Kidney capillary endothelial cell (primary cell): ENCODE results near the gene SMKR1.
"Not testable (repeated sequence)": the region's sequence is repeated elsewhere in the genome, so short reads cannot be mapped to it uniquely, and the experiment has no call there.

Source experiments
- DNase-seq: peaks from one replicate; pipeline ENCODE4 v3.0.0-alpha.2; 2018; ENCODE audit warnings: low spot score

SMKR1 gene

DNA sequence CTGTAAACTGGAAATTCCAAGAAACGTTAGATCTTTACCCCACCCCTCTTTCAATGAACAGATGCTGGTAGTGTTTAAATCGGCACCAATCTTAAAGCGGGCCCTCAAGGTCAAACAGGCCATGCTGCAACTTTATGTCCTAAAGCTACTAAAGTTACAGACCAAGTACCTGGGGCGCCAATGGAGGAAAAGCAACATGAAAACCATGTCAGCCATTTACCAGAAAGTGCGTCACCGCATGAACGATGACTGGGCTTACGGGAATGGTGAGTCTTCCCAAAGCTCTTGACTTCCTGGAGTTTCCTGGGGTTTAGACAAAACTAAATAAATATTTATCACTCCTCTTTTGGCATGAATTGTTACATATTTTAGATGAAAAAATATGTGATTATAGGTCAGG is 19.6 kb upstream of the SMKR1 start:
- no peak for DNase-seq

DNA sequence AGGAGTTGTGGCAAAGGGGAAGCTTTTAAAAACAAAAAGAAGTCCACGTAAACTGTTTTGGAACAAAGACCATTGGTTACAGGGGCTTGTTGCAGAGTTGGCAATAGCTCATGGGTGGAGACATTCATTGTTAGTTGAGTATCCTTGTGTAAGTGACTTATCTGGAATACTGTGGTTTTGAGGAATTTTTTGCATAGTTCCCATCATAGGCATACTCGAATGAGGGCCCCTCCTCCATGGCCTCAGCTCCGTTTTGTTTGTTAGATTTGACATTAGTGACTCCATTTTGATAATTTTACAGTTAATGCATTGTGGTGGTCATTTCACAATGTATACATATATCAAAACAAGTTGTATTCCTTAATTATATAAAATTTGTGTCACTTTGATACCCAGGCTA is 12.8 kb upstream of the SMKR1 start:
- DNase-seq: no peak

DNA sequence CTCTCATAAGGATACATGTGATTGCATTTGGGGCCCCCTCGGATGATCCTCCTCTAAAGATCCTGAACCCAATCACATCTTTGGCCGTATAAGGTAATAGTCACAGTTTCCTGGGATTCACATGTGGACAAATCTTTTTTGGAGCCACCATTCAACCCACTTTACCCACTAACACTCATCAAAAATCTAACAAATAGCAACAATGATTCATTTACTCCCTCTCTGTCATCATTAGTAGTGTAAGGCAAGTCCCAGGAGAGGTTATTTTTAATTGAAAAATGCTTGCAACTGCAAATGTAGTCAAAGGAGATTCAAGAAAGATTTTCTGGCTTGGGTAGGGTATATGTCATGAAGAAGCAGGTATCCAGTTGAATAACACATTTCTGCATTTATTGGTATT is 9.9 kb upstream of the SMKR1 start:
- no peak for DNase-seq

DNA sequence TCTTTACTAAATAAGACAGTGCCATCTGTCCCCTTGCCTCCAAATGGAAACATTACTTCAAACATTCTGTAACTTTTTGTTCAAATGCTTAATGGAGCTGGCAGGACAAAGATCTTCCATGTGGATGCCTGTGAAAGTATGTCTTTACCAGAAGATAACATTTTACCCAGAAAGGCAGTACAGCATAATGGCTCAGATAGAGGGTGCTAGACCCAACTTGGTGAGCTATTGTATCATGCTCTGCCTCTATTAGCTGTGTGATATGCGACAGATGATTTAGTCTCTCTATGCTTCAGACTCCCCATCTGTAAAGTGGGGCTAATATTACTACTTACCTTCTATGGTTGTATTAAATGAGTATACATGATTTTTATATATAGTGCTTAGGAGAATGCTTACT is 8.8 kb upstream of the SMKR1 start:
- no peak for DNase-seq

DNA sequence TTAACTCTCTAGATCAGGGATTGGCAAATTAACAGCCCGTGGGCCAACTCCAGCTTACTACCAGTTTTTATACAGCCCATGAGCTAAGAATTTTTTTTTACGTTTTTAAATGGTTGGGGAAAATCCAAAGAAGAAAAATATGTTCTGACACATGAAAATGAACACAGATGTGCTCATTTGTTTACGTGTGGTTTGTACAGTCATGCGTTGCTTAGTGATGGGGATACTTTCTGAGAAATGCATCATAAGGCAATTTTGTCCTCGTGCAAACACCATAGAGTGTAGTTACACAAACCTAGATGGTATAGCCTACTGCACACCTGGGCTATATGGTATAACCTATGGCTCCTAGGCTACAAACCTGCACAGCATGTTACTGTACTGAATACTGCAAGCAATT is 8.3 kb upstream of the SMKR1 start:
- no peak for DNase-seq

DNA sequence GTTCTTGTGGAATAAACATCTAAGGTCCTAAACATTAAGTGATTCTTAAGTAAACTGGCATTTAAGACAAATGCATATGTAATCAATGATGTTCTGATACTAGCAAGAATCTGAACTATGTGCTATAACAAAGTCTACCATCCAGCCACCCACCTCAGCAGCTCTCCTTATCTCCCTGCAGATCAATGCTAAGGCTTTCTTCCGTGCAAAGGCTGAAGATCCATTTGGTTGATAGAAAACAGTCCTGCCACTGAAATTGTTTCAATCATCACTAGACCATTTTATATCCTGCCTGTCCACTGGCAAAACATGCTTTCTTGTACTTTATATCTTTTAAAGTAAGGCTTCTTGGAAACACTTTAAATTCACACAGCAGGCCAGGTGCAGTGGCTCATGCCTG is 6.3 kb upstream of the SMKR1 start:
- no peak for DNase-seq

DNA sequence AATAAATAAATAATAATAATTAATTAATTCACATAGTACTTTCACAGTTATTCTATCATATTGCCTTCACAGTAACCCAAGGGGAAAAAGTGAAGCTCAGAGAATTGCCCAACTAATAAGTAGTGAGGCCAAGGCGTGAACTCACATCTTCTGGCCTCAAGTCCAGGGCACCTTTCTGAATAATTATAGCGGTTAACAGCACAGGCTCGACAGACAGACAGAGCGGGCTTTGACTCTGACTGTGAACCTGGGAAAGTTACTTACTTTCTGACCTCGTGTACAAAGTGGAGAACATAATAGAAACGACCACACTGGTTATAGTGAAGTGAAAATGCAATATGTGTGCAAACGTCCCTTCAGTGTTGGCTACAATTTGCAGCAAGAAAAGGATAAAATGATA is 5.7 kb upstream of the SMKR1 start:
- no peak for DNase-seq

DNA sequence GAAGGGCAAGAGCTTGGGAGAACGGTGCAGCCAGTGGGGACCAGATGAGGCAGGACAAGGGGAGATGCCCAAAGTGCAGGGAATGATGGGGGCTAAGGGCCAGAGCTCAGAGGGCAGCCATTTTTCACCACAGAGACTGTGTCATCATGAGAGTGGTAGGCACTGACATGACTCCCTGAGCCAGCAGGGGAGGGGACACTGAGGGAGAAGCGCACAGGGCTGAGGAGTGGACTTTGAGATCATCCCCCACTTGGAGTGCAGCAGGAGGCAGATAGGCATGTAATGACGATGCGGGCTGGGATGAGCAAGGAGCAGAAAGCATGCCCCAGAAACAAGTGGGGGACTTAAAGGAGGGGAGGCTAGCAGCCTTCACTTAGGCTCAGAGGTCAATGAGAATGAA is 5.2 kb upstream of the SMKR1 start:
- no peak for DNase-seq

DNA sequence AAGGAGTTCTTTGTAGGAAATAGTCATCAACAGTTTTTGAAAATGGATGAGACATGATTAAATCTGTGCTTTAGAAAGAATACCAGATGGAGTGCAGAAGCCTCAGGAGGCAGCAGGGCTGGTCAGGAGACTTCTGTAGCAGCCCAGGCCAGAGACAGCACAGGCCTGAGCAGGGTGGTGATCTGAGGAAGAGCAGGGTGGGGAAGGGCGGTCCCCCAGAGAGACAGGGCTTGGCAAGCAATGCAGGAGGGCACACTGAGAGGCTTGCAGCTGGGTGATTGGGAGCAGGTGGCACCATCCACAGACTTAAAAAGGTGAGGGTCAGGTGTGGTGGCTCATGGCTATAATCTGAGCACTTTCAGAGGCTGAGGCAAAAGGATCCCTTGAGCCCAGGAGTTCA is 4.3 kb upstream of the SMKR1 start:
- no peak for DNase-seq

DNA sequence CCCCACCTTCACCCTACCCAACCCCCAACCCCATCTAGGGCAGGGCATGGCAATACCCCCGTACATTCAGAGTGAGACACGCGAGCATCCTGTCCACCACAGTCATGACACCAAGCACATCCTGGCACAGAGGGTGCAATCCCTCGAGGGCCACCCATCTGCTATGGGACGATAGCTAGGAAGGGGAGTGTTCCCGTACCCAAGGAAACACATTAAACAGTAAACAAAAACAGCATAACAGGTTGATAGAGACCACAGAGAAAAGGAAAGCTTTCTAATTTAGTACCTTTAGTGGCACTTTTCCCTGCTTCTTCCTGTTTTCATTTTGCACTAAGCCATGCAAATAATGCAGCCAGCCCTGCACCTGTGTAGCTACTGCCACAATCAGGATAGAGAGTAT is 2.3 kb upstream of the SMKR1 start:
- no peak for DNase-seq

DNA sequence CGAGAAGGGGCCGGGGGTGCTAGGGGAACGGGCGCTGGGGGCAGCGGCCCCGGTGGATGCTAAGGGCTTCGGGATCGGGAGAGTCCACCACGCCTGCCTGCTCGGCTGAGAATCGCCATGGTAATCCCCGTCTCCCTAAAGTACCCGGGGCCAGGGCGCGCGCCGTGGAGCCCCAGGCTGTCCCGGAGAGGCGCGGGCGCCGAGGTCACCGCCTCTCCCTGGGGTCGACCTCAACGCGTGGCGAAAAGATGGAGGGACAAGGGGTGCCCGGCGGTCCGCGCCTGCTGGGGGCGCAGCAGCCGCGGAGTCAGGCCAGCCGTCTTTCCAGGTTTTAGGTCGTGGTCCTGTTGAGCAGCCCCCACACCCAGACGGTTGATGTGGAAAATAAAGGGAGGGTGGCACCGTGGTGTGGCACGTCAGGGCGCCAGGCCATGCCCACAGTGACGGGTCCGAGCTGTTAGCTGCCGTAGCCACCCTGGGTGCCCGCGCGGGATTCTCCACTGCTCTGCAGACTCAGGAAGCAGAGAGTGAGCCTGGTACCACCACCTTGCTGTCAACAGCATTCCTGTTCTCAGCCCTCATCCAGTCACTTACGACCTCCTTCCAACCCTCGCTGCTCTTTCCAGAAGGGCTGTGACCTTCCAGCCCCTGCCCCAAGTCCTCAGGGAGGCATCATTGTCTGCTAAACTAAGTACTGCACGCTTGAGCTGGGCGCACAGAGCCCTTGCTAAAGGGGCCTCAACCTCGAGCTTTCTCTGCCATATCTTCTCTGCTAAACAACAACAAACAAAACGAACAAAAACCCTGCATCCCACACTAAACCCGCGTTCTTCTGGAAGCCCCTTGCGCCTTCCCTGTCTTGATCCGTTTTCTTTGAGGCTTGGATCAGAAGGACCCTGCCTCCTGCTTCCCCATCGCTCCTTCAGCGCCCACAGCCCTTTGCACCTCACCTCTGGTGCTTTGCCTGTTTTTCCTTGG is 666 bp downstream of the SMKR1 start:
- DNase-seq: no peak

DNA sequence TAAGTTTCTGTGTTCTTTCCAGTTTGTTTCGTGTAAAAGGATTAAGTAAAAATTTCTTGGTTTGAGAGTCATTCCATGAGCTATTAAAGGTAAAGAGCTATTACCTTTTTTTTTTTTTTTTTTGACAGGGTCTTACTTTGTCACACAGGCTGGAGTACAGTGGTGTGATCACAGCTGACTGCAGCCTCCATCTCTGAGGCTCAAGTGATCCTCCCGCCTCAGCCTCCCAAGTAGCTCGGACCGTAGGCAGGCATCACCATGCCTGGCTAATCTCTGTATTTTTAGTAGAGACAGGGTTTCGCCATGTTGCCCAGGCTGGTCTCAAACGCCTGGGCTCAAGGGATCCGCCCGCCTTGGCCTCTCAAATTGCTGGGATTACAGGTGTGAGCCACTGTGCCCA is 1.4 kb downstream of the SMKR1 start:
- DNase-seq: no peak

DNA sequence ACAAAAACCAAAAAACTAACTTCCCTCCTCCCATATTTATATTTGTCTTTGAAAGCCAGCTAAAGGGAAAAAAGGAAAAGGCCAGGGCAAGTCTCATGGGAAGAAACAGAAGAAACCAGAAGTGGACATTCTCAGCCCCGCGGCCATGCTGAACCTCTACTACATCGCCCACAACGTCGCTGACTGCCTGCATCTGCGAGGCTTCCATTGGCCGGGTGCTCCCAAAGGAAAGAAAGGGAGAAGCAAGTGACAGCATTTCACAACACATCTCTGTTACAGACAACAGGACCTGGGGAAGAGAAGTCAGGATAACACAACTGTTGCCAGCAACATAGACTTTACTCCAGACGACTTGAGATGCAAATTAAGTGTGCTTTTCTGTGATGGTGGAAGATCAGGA is 9.9 kb downstream of the SMKR1 start:
- DNase-seq: no peak

DNA sequence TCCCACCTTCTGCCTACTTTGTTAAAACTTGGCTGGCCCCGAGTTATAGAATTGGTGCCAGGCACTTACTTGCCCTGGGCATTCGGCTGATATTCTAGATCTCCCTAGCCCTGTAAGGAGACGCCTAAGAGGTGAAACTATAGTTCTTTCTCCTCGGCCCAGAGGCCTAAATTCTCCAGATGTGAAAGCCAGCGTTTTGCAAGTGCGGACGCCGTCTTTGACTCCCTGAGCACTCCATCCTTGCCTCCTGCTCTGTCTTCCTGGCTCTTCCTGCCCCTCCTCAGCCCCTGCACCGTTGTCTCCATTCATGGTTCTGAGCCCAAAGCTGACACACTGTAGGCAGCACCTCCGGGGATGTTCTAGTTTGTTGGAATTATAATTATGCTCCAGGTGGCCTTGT is 11.2 kb downstream of the SMKR1 start:
- DNase-seq: no peak

DNA sequence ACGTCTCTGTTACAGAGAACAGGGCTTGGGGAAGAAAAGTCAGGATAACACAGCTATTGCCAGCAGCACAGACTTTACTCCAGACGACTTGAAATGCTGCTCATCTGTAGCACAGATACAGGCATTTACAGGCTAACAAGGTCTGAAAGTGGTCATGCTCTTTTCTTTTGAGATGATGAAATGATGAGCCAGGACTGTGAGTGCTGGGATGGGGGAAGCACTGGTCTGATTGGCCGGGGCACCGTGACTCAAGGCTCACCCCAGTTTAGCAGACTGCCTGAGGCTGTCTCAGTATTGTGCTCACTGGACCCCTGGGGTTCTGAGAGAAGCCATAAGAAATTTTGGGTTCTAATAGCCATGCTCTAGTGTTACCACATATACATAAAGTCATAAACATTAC is 12.4 kb downstream of the SMKR1 start:
- DNase-seq: no peak

DNA sequence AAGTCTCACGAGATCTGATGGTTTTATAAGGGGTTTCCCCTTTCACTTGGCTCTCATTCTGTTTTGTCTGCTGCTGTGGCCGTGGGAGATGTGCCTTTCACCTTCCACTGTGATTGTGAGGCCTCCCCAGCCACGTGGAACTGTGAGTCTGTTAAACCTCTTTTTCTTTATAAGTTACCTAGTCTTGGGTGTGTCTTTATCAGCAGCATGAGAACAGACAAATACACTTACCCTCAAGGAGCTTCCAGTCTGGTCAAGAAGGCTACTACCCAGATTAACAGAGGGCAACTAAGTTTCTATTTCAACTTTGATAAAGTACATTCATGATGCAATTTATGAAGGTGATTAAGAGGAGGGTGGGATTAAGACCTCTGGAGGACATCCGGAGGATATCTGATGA is 13.1 kb downstream of the SMKR1 start:
- no peak for DNase-seq

DNA sequence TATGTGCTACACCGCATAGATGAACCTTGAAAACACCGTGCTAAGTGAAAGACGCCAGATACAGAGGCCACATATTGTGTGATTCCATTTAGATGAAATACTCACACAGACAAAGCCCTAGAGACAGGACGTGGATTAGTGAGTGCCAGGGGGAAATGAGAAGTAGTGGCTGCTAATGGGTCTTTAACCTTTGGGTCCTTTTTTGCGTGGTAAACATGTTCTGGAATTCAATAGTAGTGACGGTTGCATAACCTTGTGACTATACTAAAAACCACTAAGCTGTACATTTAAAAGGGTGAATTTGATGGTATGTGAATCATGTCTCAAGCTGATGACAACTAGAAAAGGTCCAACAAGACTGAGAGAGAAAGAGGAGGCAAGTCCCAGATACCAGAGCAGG is 15.6 kb downstream of the SMKR1 start:
- DNase-seq: no peak

DNA sequence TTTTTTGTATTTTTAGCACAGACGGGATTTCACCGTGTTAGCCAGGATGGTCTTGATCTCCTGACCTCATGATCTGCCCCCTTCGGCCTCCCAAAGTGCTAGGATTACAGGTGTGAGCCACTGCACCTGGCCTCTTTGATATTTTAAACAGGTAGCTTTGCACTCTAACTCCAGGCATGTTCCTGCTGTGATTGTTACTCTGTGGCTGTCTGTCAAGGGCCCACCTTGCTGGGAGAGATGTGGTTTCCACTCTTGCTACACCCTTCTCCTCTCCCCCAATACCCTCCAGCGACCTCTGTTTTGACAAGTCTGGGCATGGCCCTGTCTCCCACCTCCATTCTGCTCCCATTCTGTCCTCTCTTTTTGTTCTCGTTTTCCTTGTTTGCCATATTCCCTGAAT is 17.1 kb downstream of the SMKR1 start:
- DNase-seq: no peak

DNA sequence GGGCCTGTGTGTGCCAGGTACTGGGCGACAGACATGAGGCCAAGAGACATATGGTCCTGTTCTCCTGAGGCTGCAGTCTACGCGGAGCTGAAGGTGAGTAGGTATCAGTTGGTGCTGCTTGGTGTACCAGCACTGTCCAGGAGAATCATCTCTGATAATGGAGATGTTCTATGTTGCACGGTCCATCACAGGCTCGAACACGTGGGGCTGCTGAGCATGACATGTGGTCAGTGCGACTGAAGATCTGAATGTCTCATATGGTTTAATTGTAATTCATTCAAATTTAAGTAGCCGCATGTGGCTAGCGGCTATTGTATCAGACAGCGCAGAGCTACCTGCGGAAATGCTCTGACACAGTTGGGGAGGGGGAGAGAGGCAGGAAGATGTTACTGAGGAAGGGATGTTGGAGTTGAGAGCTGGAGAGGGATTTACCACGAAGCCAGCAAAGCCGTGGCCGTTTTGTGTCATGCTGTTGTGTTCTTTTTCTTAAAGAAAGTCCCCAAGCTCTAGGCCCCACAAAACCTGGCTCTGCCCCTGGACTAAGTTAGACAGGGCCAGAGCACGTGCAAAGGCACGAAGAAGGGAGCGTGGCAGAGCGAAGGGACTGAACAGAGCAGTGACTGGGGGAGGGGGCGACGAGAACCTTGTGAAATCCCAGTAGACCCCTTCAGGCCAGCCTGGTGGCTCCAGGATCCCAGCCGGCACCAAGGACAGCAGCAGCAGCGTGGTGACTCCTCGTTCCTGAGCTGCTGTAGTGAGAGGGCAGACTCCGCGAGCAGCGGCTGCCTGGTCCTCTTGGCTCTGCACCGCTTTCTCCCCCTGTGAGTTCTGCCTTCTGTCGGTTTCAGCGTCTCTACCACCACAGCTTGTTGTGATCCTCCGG is 20.0 kb downstream of the SMKR1 start:
- DNase-seq: no peak

DNA sequence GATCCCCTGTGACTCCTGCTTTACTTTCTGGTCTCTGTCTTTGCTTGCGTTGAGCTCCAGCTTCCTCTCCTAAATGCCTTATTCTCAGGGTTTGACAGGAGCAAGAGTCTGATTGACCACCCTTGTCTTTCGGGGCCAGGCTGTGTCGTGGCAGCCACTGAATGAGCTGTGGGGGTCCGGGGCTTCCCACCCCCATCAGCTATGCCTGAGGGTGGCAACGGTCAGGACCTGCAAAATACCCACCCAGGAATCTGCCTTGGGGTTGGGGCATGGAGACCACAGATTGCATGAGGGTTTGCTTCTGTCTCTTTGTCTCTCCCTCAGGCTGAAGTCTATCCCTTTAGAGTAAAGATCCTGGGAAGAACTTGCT is 20.6 kb downstream of the SMKR1 start:
- no peak for DNase-seq

DNA sequence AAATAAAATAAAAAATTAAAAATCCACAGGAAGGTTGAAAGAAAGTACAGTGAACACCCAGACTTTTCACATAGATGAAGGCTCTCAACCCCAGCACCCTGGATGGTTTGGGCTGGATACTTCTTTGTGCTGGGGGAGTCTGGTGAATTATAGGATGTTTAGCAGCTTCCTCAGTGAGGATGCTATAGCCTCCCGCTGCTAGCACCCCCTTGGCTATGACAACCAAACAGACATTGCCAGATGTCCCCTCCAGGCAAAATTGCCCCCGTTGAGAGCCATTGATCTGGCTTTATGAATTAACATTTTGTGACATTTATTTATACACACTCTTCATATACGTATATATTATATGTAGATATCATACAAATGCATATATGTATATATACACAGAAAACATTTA is 21.6 kb downstream of the SMKR1 start:
- no peak for DNase-seq

DNA sequence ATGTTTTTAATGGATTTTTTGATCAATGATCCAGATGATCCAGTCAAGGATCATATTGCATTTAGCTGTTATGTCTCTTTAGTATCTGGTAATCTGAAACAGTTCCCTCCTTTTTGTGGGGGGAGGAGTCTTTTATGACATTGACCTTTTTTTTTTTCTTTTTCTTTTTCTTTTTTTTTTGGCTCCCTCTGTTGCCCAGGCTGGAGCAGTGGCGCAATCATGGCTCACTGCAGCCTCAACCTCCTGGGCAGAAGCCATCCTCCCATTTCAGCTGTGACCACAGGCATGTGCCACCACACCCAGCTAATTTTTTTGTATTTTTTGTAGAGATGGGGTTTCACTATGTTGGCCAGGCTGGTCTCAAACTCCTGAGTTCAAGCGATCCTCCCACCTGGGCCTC is 22.1 kb downstream of the SMKR1 start:
- not testable (repeated sequence) for DNase-seq

DNA sequence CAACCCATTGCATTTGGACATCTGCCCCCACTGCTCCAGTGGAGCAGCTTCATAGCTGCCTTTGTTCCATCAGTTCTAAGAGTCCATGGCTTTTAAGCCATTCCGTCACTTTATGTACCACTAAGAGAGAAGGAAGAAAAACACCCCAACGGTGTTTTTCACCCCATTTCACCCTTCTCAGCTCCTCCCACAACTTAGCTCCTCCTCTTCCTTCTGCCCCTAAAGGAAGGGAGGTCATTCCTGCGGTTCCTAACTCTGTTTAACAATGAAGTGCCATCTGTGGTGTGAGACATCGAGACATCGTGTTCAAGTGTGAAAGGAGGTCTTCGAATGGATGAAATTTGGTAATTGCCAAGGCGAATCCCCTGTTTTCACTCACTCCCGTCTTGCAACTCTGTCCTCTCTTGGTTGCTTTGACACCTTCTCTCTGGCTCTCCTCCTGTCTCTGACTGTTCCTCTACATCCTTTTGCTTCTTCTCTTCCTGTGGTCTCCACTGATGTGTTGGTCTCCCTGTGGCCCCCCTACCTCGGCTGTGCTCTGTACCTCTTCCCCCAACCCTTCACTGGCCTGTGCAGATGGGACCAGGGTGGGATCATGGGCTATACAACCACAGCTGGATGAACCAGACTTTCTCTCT is 23.0 kb downstream of the SMKR1 start:
- DNase-seq: no peak
